HG03469 (cell line): ENCODE data around the gene MAP2.

Source experiments
- ATAC-seq: cut with Tn5 transposase; IDR thresholded peaks from one replicate; pipeline ENCODE4 v1.9.1; 2021; ENCODE audit warnings: mild to moderate bottlenecking, moderate library complexity, moderate number of reproducible peaks; ENCODE audit not compliant: unreplicated experiment

Gene MAP2

DNA sequence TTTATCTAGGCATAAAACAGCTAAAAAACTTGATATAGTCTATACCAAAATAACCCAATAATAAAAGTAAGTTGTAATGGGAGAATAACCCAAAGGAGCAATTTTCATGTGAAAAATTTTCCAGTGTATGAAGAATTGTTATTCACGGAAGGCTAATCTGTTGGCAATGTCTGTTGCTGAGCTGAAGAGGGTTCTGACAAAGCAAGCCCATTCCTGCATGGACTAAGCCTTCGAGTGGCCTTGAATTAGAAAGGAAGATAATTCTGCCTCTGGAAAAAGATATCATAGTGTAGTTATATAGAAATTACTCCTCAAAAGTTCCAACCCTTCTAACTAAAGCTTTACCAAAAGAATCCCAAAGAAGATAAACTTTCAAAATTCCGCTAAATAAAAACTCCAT is 101.5 kb downstream of the MAP2 start:
- ATAC-seq = no peak

DNA sequence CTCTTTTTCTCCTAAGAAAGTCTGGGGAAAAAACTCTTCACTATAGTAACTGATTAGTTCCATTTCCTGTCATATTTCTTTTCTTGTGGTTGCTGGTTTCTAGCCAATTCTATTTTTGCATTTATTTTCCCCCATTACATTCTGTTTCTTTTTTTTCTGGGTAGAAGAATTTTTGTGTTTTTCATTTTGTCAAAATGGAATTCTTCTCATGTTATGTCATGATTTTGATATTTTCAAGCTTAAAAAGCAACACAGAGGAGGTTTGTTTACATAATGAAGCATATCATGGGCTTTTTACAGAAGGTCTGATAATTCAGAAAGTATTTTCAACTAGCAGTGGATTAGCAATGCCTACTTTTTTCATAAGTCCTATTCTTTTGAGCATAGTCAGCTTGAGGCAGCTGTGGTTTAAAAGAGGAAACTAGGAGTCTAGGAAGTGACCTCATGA is 102.0 kb downstream of the MAP2 start:
- ATAC-seq = no peak

DNA sequence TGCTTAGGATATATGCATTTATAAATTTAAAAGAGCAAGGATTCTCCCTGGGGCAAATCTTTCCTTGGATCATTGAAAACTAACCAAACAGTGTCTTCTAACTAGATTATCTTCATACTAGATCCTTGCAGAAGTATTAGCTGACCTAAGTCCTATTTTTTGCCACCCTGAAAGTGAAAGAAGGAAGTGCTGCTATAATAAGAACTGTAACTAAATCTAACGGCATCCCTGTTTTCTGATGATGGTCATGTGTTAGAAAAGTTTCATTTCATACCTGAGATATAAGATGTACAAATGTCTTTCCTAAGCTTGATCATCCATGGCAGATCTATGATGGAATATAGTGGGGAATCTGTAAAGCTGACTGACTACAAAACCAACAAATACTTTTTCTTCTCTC is 102.7 kb downstream of the MAP2 start:
- peak; percentile 35 for ATAC-seq

GRCh38 chr2:209529579-209529978 is 105.7 kb downstream of the MAP2 start:
- no peak for ATAC-seq

DNA sequence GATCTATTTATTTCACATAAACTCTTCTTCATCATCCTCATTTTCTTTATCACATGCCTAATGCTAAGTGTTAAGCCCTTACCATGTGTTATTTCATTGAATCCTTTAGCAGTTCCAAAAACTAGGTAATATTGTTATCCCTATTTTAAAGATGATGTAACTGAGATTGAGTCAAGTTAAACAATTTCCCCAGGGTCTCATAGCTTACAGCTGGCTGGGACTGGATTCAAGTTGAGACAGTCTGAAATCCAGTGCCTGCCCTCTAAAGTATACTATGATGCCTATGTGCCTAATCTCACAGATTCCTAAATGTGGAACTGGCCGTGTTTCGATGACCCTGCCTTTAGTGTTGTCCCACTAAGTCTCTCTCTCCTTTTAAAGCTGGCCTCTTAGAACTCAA is 108.5 kb downstream of the MAP2 start:
- no peak for ATAC-seq

DNA sequence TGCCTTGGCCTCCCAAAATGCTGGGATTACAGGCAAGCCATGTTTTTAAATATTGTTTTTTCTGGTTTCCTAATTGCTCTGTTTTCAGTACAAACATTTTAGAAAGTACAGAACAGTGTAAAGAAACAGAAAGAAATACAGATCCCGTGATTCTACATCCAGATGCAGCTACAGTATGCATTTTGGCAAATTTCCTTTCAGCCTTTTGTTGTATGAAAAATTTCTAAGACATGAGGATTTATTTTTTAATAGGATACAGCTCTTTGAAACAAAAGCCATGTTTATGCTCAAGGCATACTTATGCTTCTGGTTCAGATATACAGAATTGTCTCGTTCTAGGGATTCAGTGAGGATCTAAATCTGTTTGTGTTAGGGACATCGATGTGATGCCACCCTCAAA is 109.5 kb downstream of the MAP2 start:
- ATAC-seq = no peak

GRCh38 chr2:209534228-209534627 is 110.4 kb downstream of the MAP2 start:
- ATAC-seq = peak; percentile 71

- ATAC-seq = no peak
Observed at GRCh38 chr2:209536363-209536762, 112.5 kb downstream of the MAP2 start.

DNA sequence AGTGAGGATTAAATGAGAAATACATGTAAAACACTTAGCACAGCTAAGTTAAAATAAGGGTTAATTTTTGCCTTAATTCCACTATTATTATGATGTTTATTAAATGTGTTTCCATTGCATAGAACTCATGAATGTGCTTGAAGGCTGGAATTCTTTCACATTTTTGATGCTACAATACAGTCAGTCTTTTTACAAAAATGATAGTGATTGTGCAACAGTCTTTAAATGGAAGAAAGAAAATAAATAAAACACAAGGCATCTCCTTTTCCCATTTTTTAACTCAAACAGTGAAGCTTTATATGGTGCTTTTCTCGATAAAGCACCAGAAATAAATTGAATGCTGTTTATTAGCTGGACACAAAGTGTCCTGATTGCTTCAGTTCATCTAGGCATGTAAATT is 123.9 kb downstream of the MAP2 start:
- ATAC-seq = no peak

- ATAC-seq = no peak
Observed at GRCh38 chr2:209549589-209549988, 125.7 kb downstream of the MAP2 start.

GRCh38 chr2:209553913-209554312 is 130.1 kb downstream of the MAP2 start:
- no peak for ATAC-seq

DNA sequence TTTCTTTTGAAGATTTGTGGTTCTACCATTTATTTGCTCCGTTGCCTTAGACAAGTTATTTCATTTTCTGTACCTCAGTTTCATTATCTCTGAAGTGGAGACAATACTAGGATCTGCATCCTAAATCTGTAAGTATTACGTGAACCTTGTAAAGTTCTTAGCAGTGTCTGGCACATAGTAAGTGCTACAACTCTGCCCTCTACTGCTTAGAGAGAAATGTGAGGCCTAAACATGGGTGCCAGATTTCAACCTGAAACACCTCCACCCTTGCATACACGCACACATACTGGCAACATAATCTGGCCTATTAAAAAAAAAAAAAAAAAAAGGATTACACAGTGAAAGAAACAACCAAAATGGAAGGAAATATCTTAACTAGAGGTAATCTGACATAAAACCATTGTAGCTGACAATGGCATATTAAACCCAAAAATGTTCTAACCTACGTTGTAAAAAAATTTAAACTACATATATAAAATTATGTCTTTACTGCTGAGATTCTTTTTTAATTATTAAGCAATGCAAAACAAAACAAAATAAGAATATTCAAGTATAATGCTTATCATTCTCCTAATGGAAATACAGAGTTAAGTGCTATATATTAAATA is 132.6 kb downstream of the MAP2 start:
- ATAC-seq = peak; percentile 61

DNA sequence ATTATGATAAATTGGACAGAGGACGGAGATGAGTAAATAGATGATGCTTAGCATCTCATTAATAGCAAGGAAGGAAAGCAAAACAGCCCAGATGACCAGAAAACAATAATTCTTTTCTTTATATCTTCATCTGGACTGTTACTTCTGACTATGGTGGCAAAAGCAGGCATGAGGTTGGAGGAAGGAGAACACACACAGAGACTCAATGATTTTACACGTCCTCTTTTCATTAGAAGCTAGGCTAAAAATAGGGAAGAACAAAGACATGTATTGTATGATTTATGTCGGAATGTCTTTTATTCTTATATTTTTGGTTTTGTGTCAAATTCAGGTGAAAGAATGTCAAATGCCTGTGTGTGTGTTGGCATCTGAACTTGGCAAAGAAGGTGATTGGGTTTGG is 137.1 kb downstream of the MAP2 start:
- ATAC-seq = no peak

DNA sequence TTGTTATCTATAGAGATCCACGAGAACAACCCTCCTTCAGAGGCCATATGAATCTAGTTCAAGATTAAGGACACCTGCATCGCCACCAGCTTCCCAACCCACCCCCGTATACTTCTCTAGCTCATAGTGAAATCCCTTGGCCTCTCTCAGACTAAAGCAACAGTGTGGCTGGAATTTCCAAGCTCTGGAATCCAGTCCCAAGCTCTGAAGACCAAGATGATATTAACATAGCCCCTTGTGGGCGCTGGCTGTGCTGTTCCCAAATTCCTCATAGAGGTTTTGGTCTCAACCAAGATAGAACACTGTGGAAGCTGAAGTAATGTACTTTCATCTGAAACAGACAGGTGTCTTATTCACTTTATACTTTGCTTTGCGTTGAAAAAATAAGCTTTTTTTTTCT is 139.6 kb downstream of the MAP2 start:
- ATAC-seq = no peak

DNA sequence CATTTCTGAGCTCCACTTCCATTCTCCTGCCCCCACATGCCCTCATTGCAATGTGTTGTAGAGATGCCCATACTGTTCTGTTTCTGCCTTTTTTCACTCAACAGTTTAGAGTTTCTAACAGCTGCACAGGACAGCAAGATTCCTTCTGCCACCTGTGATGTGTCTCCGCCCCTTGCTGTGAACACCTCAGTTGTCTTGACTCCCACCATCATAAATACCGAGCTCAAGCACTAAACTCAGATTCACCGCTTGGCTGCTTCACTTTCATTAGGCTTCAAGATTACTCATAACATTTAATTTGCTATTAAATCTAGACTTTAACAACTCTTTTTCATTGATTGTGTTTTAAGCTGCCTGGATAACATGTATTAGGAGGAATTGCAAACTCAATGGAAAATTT is 141.0 kb downstream of the MAP2 start:
- ATAC-seq = no peak

GRCh38 chr2:209565896-209566582 is 142.2 kb downstream of the MAP2 start:
- ATAC-seq = no peak

- ATAC-seq = no peak
Observed at GRCh38 chr2:209570194-209570593, 146.3 kb downstream of the MAP2 start.

DNA sequence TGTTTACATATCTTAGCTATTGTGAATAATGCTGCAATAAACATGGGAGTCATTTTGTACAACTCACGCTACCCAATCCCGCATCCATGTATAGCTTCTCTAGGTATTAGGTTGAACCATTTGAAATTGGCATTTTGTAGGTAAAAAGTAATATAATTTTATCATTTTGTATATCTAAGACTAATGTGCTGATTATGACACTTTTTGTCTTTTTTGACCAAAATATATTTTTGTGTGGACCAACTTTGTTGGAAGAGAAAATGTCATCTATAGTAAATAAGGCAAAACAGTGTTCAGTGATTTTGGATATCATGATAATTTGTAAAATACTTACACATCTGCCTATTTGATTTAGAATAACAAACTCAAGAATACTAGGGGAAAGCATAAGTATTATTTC is 150.7 kb downstream of the MAP2 start:
- ATAC-seq = no peak

DNA sequence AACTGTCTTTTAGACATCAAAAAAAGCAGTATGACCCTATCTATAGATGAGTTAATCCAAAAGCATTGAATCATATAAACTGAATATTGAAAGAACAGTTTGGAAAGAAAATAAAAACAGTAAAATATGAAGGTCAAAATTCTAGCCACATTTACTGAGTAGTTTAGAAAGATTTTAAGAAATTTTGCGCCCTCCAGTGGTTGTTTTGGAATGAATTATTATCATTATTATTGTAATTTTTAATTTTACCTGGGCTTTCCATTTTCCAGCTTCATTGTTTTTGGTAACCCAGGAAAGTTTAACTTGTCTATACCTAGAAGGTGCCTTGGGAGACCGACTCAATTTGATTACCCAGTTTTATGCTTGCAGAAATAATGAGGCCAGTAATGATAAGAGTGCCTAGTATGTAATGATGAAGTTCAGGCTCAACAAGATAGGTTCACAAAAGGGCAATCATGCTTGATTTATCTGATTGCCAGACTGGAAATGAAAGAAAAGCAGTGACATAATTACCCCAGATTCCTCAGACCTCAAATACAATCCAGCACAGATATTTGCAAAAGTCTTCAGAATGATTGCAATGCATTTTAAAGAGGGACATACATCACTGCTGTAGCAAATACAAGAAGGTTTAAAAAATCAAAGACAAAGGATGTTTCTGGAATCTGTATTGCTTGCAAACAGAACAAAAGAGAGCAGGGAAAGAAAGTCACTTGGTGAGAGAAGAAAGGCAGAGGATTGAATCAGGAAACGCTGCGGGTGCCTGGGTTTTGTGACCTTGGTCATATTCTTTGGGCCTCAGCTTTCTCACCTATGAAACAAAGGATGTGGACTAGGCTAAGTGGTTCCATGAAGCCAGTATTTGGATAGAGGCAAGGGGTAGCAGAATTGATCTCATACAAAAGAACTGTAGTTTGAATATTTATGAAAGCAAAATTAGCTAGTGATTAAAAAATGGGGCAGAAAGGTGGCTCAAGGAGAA is 153.8 kb downstream of the MAP2 start:
- no peak for ATAC-seq

DNA sequence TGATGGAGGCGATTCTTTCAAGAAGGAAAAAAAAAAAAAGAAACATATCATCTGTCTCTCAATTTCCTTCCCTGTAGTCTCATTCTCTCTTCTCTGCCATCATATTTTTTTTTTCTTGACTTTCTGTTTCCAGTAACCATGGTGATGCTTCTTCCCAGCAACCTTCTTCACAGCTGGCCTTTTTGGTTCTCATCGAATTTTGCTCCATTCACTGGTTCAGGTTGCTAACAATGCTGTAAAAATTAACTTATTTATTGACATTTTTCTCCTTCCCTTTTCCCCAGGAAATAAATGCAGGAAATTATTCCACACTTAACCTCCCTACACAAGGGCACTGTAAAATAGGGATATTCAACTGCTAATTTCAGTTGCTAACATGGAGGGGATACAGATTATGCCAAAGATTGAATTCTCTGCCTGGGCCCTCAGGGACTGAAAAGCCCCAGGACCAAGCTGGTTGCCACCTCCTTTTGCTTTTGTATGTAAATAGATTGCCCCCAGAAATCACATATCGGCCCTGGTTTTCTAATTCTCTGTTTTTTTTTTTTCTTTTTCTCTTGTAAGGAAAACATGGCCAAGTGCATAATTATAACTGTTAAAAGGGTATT is 154.7 kb downstream of the MAP2 start:
- no peak for ATAC-seq

DNA sequence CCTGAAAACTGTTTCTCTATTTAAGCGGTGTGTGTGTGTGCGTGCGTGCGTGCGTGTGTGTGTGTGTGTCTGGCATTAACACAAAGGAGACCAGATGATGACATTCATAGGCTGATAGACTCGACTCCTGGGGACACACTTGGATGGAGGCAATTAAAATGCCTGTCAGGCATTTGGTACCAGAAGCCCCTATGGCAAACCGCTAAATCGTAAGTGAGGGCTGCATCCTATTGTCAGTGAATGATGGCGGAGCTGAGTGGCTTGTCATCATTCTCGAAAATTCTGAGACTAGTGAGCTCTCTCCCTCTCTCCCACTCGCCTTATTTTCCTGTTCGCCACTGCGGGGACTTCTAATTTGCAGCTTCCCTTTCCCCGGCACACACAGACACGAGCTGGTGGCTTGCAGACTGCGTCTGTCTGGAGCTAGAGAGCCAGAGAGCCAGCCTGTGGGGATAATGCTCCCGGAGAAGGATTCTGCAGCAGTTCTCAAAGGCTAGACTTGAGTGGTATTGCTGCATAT is 155.4 kb downstream of the MAP2 start:
- no peak for ATAC-seq
